Measurements from ENCODE around the gene ELMOD3. TPM values are rescaled to one million over a fixed set of nuclear protein-coding genes. Genes with fewer than 3 reads are reported as not detected.

Gene ELMOD3
- total and polyA plus RNA-seq, 4 donors, result 5.5 to 15.8 (median 8.0) TPM

GRCh38 chr2:85399183-85399455 is 44.5 kb downstream of the ELMOD3 start:
- TF ChIP-seq HNF4G (IDR thresholded peaks at IDR 0.05) (no peak), RAD21 (IDR thresholded peaks at IDR 0.05) (no peak), SP1 (IDR thresholded peaks at IDR 0.05) (no peak)
- TF ChIP-seq, protein P1, sequence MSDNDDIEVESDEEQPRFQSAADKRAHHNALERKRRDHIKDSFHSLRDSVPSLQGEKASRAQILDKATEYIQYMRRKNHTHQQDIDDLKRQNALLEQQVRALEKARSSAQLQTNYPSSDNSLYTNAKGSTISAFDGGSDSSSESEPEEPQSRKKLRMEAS (IDR thresholded peaks at IDR 0.05), result no peak
- H3K27me3 ChIP-seq (ENCODE audit: control insufficient read depth in 4 of 4, insufficient read depth in 4 of 4, low read length in 3 of 4), result no peaks in the 10 kb centered on the region

GRCh38 chr2:85400023-85400422 is 45.5 kb downstream of the ELMOD3 start:
- H3K9ac ChIP-seq (ENCODE audit: low read depth in 1 of 2, low read length in 2 of 2), result no peak overlapping the region
- TF ChIP-seq EGR1 (IDR thresholded peaks at IDR 0.05; ENCODE audit: low read depth in 2 of 2), result no peak
- TF ChIP-seq SP1 (IDR thresholded peaks at IDR 0.05), result no peak
- TF ChIP-seq FOXA1 (IDR thresholded peaks at IDR 0.05), result no peak
- TF ChIP-seq RXRA (IDR thresholded peaks at IDR 0.05), result no peak
- TF ChIP-seq ATF3 (IDR thresholded peaks at IDR 0.05), result no peak
- TF ChIP-seq, protein P1 (IDR thresholded peaks at IDR 0.05), result no peak
- TF ChIP-seq GABPA (IDR thresholded peaks at IDR 0.05 in 1 of 2, conservative IDR thresholded peaks at IDR 0.05 in 1 of 2), result no peak
- TF ChIP-seq TAF1 (conservative IDR thresholded peaks at IDR 0.05), result no peak
- TF ChIP-seq RAD21 (IDR thresholded peaks at IDR 0.05), result no peak
- no peak for DNase-seq (ENCODE audit: low spot score)
- H3K4me1 ChIP-seq (ENCODE audit: control insufficient read depth in 4 of 4, insufficient read depth in 4 of 4, low read length in 3 of 4), result peaks cover 0 to 2% (median 0%) of the 10 kb centered on the region in 4 donors
- no peak overlapping the region for H3K4me3 ChIP-seq (ENCODE audit: low read depth in 1 of 3, low read length in 3 of 3)
- H3K27ac ChIP-seq (ENCODE audit: low read depth in 1 of 2, low read length in 2 of 2), result no peak overlapping the region
- no peaks in the 10 kb centered on the region for H3K27me3 ChIP-seq (ENCODE audit: control insufficient read depth in 4 of 4, insufficient read depth in 4 of 4, low read length in 3 of 4)
- H3K36me3 ChIP-seq (ENCODE audit: control insufficient read depth in 4 of 4, insufficient read depth in 3 of 4, low read depth in 1 of 4, low read length in 3 of 4), result no peaks in the 10 kb centered on the region
- H3K9me3 ChIP-seq (ENCODE audit: control insufficient read depth in 4 of 4, low read length in 3 of 4), result no peaks in the 10 kb centered on the region
- 92% methylated on average over 8 of the region's 8 CpGs for WGBS

More at GRCh38 chr2:85399183-85399455, 44.5 kb downstream of the ELMOD3 start:
- Histone ChIP-seq H3K4me1 (ENCODE audit: control insufficient read depth in 4 of 4, insufficient read depth in 4 of 4, low read length in 3 of 4) (peaks cover 0 to 2% (median 0%) of the 10 kb centered on the region in 4 donors), H3K27ac (ENCODE audit: low read depth in 1 of 2, low read length in 2 of 2) (no peak overlapping the region), H3K36me3 (ENCODE audit: control insufficient read depth in 4 of 4, insufficient read depth in 3 of 4, low read depth in 1 of 4, low read length in 3 of 4) (no peaks in the 10 kb centered on the region), H3K4me3 (ENCODE audit: low read depth in 1 of 3, low read length in 3 of 3) (no peak overlapping the region), H3K9ac (ENCODE audit: low read depth in 1 of 2, low read length in 2 of 2) (no peak overlapping the region), H3K9me3 (ENCODE audit: control insufficient read depth in 4 of 4, low read length in 3 of 4) (no peaks in the 10 kb centered on the region)
- 96% methylated on average over 8 of the region's 8 CpGs for WGBS
- no peak for DNase-seq (ENCODE audit: low spot score)

GRCh38 chr2:85400541-85401463 is 46.2 kb downstream of the ELMOD3 start:
- Histone ChIP-seq H3K4me3 (ENCODE audit: low read depth in 1 of 3, low read length in 3 of 3) (no peak overlapping the region), H3K36me3 (ENCODE audit: control insufficient read depth in 4 of 4, insufficient read depth in 3 of 4, low read depth in 1 of 4, low read length in 3 of 4) (no peaks in the 10 kb centered on the region), H3K9ac (ENCODE audit: low read depth in 1 of 2, low read length in 2 of 2) (no peak overlapping the region), H3K4me1 (ENCODE audit: control insufficient read depth in 4 of 4, insufficient read depth in 4 of 4, low read length in 3 of 4) (peaks cover 0 to 2% (median under 1%) of the 10 kb centered on the region in 4 donors), H3K9me3 (ENCODE audit: control insufficient read depth in 4 of 4, low read length in 3 of 4) (no peaks in the 10 kb centered on the region), H3K27ac (ENCODE audit: low read depth in 1 of 2, low read length in 2 of 2) (no peak overlapping the region), H3K27me3 (ENCODE audit: control insufficient read depth in 4 of 4, insufficient read depth in 4 of 4, low read length in 3 of 4) (no peaks in the 10 kb centered on the region)
- WGBS, result 87% methylated on average over 14 of the region's 14 CpGs
- no peak for DNase-seq (ENCODE audit: low spot score)
- TF ChIP-seq JUND (IDR thresholded peaks at IDR 0.05) (no peak), FOXA2 (IDR thresholded peaks at IDR 0.05) (no peak), RAD21 (IDR thresholded peaks at IDR 0.05) (no peak), FOXA1 (IDR thresholded peaks at IDR 0.05) (no peak), EGR1 (IDR thresholded peaks at IDR 0.05; ENCODE audit: low read depth in 2 of 2) (no peak), ATF3 (IDR thresholded peaks at IDR 0.05) (no peak), YY1 (IDR thresholded peaks at IDR 0.05) (no peak), HNF4G (IDR thresholded peaks at IDR 0.05) (no peak), HNF4A (conservative IDR thresholded peaks at IDR 0.05) (no peak), GABPA (IDR thresholded peaks at IDR 0.05 in 1 of 2, conservative IDR thresholded peaks at IDR 0.05 in 1 of 2) (no peak), SP1 (IDR thresholded peaks at IDR 0.05) (no peak), CTCF (IDR thresholded peaks at IDR 0.05; ENCODE audit: low read depth, low read length, missing input control) (no peak), TAF1 (conservative IDR thresholded peaks at IDR 0.05) (no peak)
- TF ChIP-seq, protein P1 (IDR thresholded peaks at IDR 0.05), result no peak
- TF ChIP-seq, protein P2, sequence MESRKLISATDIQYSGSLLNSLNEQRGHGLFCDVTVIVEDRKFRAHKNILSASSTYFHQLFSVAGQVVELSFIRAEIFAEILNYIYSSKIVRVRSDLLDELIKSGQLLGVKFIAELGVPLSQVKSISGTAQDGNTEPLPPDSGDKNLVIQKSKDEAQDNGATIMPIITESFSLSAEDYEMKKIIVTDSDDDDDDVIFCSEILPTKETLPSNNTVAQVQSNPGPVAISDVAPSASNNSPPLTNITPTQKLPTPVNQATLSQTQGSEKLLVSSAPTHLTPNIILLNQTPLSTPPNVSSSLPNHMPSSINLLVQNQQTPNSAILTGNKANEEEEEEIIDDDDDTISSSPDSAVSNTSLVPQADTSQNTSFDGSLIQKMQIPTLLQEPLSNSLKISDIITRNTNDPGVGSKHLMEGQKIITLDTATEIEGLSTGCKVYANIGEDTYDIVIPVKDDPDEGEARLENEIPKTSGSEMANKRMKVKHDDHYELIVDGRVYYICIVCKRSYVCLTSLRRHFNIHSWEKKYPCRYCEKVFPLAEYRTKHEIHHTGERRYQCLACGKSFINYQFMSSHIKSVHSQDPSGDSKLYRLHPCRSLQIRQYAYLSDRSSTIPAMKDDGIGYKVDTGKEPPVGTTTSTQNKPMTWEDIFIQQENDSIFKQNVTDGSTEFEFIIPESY (IDR thresholded peaks at IDR 0.05), result no peak
